HepG2 (cell line): ENCODE results near the gene BCAS1. TPM values are rescaled to one million over a fixed set of nuclear protein-coding genes. Genes with fewer than 3 reads are reported as not detected.

Experiments
- CHD2 ChIP-seq: IDR thresholded peaks from 2 replicates; pipeline ENCODE4 v1.6.1; 2011; ENCODE audit warnings: low read depth, low read length, improper control_type of control experiment
- FLYWCH1 ChIP-seq: sonication (generic); formaldehyde crosslinking; IDR thresholded peaks from 2 replicates; pipeline ENCODE4 v1.8.1; 2023; ENCODE audit warnings: mild to moderate bottlenecking, missing genetic modification reagents
- GABPA ChIP-seq, 2 experiments: IDR thresholded peaks; 2 replicates each; pipeline ENCODE4 v1.6.1; 2011 to 2016; ENCODE audit warnings: low read depth in 2 of 2, low read length in 1 of 2, missing biosample characterization in 1 of 2, missing genetic modification characterization in 1 of 2
- GATA4 ChIP-seq: sonication (generic); IDR thresholded peaks from 2 replicates; pipeline ENCODE4 v1.6.1; 2016; ENCODE audit warnings: antibody characterized with exemption, low read depth, borderline replicate concordance
- GTF2F1 ChIP-seq: fragments of 150-350 bp; IDR thresholded peaks from 2 replicates; pipeline ENCODE4 v1.6.1; 2014; ENCODE audit warnings: low read length
- KDM3A ChIP-seq: IDR thresholded peaks from 2 replicates; pipeline ENCODE4 v1.6.1; 2018; ENCODE audit warnings: low read depth, missing compliant biosample characterization
- MBNL3 ChIP-seq: fragments of 250-450 bp; sonication (Bioruptor Pico); conservative IDR thresholded peaks from 2 replicates; pipeline ENCODE4 v1.8.0; 2022; ENCODE audit warnings: mild to moderate bottlenecking, inconsistent platforms
- MIXL1 ChIP-seq: IDR thresholded peaks from 2 replicates; pipeline ENCODE4 v1.6.1; 2016
- NFKBIZ ChIP-seq: IDR thresholded peaks from 2 replicates; pipeline ENCODE4 v1.6.1; 2018; ENCODE audit warnings: missing genetic modification reagents, missing compliant biosample characterization
- NPAS2 ChIP-seq: sonication (generic); formaldehyde crosslinking; IDR thresholded peaks from 2 replicates; pipeline ENCODE4 v1.8.0; 2022; ENCODE audit warnings: mild to moderate bottlenecking, missing genetic modification reagents, borderline replicate concordance
- RFX5 ChIP-seq: IDR thresholded peaks from 2 replicates; pipeline ENCODE4 v1.6.1; 2011; ENCODE audit warnings: low read depth, low read length, improper control_type of control experiment
- SKIL ChIP-seq: sonication (generic); formaldehyde crosslinking; IDR thresholded peaks from 2 replicates; pipeline ENCODE4 v1.8.0; 2022; ENCODE audit warnings: missing genetic modification reagents, mild to moderate bottlenecking, moderate library complexity, borderline replicate concordance
- ZBTB38 ChIP-seq: sonication (generic); formaldehyde crosslinking; IDR thresholded peaks from 2 replicates; pipeline ENCODE4 v1.5.1; 2020; ENCODE audit warnings: mild to moderate bottlenecking, missing genetic modification reagents
- ZNF407 ChIP-seq: sonication (generic); formaldehyde crosslinking; IDR thresholded peaks from one replicate; pipeline ENCODE4 v1.5.1; 2020; ENCODE audit warnings: mild to moderate bottlenecking, missing genetic modification reagents; ENCODE audit errors: not compliant biosample characterization
- polyA plus RNA-seq, 8 experiments: library from polyadenylated mRNA; depleted of rRNA in 3 of 8; stranded (reverse) in 7 of 8; unstranded in 1 of 8; fragments of >200 nt; fragmentation: Illumina TruSeq in 4 of 8; extraction: Trizol in 4 of 8; gene quantifications; 2 replicates each; pipeline versions ENCODE4 v1.2.1 to v1.2.3, GENCODE V29; 2011 to 2016; ENCODE audit warnings: low read depth in 4 of 8, missing spikeins in 1 of 8, mixed read lengths in 1 of 8; ENCODE audit not compliant: insufficient read depth in 1 of 8
- total RNA-seq, 5 experiments: library from RNA; depleted of rRNA; stranded (reverse); fragments of >200 nt; fragmentation: Illumina TruSeq; extraction: Trizol; gene quantifications; 2 replicates each; pipeline ENCODE4 v1.2.3, GENCODE V29; 2016; ENCODE audit warnings: low read depth in 1 of 5
- TF ChIP-seq, protein P1 (sequence below): sonication (generic); formaldehyde crosslinking; IDR thresholded peaks from 2 replicates; pipeline ENCODE4 v1.4.0; 2020; ENCODE audit warnings: missing genetic modification reagents
- TF ChIP-seq, protein P2 (sequence below): fragments of 450-650 bp; IDR thresholded peaks from 2 replicates; pipeline ENCODE4 v1.6.1; 2017

The BCAS1 gene
- total and polyA plus RNA-seq, 2 of the 13 experiments (the other 11 are each of a cell fraction or from before 2014, with no cell fraction given), result 0.55 to 0.91 TPM

DNA sequence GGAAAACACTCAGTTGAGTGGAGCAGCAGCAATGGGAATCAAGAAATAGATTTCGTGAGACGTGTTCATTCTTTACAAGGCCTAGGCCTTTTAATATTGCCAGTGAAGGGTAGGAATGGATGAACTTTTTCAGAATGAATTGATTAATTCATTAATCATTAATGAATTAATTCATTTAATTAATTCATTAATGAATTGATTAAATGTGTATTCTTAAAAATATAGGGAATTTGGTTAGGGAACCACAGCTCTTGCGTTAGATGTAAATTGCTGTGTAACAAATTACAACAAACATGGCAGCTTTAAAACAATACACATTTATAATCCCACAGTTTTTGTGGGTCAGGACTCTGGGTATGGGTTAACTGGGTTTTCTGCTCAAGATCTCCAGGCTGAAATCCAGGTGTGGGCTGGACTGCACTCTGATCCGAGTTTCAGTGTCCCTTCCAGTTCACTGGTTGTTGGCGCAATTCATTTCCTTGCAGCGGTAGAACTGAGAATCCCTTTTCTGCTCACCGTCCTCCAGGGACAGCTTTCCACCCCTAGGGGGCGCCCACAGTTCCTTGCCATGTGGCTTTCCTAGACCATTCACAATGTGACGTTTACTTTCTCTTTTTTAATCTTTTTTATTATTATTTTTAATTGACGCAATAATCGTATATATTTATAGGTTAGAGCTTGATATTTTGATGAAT lies 32.8 kb upstream of the BCAS1 start (continued):
- no peak for TF ChIP-seq FLYWCH1
- TF ChIP-seq ZNF407, result no peak
- TF ChIP-seq CHD2, result no peak
- 0 out of 2 replicates have a peak, but pooled peaks have one; percentile 18 for TF ChIP-seq RFX5
- TF ChIP-seq, protein P1, sequence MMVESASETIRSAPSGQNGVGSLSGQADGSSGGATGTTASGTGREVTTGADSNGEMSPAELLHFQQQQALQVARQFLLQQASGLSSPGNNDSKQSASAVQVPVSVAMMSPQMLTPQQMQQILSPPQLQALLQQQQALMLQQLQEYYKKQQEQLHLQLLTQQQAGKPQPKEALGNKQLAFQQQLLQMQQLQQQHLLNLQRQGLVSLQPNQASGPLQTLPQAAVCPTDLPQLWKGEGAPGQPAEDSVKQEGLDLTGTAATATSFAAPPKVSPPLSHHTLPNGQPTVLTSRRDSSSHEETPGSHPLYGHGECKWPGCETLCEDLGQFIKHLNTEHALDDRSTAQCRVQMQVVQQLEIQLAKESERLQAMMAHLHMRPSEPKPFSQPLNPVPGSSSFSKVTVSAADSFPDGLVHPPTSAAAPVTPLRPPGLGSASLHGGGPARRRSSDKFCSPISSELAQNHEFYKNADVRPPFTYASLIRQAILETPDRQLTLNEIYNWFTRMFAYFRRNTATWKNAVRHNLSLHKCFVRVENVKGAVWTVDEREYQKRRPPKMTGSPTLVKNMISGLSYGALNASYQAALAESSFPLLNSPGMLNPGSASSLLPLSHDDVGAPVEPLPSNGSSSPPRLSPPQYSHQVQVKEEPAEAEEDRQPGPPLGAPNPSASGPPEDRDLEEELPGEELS (CRISPR knock-in tag), result peak; percentile 82
- peak; percentile 75 for TF ChIP-seq ZBTB38 (CRISPR knock-in tag)
- no peak for TF ChIP-seq MBNL3 (CRISPR knock-in tag)
- no peak for TF ChIP-seq NPAS2 (CRISPR knock-in tag)
- TF ChIP-seq GTF2F1, result no peak
- TF ChIP-seq GATA4, result no peak
- no peak for TF ChIP-seq GABPA (IDR thresholded peaks at IDR 0.05; ENCODE audit: low read depth, low read length)
- peak; percentile 43 for TF ChIP-seq GABPA (CRISPR knock-in tag; IDR thresholded peaks at IDR 0.05; ENCODE audit: low read depth)
- peak; percentile 55; the same call in 1 of the 2 replicates for TF ChIP-seq KDM3A (CRISPR knock-in tag)
- no peak for TF ChIP-seq NFKBIZ
- TF ChIP-seq MIXL1 (CRISPR knock-in tag), result peak; percentile 59; the same call in 1 of the 2 replicates
- no peak for TF ChIP-seq SKIL (CRISPR knock-in tag)
- TF ChIP-seq, protein P2, sequence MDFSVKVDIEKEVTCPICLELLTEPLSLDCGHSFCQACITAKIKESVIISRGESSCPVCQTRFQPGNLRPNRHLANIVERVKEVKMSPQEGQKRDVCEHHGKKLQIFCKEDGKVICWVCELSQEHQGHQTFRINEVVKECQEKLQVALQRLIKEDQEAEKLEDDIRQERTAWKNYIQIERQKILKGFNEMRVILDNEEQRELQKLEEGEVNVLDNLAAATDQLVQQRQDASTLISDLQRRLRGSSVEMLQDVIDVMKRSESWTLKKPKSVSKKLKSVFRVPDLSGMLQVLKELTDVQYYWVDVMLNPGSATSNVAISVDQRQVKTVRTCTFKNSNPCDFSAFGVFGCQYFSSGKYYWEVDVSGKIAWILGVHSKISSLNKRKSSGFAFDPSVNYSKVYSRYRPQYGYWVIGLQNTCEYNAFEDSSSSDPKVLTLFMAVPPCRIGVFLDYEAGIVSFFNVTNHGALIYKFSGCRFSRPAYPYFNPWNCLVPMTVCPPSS, result no peak
